ENCODE measurements around the gene ORC3. TPM values are rescaled to one million over a fixed set of nuclear protein-coding genes. Genes with fewer than 3 reads are reported as not detected.

Gene ORC3
- total and polyA plus RNA-seq, 10 of the 15 experiments (the other 5 are each of a cell fraction or from before 2014, with no cell fraction given) = 27.2 to 76.3 (median 54.6) TPM

- BruUV-seq (replicated peaks) = no TSS peak
- no peaks in the 10 kb centered on the region for H3K27me3 ChIP-seq (replicated peaks in 1 of 2; ENCODE audit: control insufficient read depth in 2 of 2, insufficient read depth in 2 of 2, low read length in 1 of 2)
- H3K4me1 ChIP-seq (ENCODE audit: control insufficient read depth, insufficient read depth, low read length) = no peaks in the 10 kb centered on the region
- H3K79me2 ChIP-seq (ENCODE audit: control insufficient read depth, insufficient read depth, low read length) = no peaks in the 10 kb centered on the region
- RAD21 ChIA-PET (ENCODE audit: unreplicated experiment) = no interaction called here
- SMC1A ChIA-PET (ENCODE audit: uncharacterized antibody, unreplicated experiment) = interaction anchor here (0.7 to 1.7 kb wide), 10 partner anchors 9 to 47 kb away, joined by 3 to 6 read pairs (median 3); no protein-coding TSS in a partner anchor
- no peak overlapping the region for H3K4me3 ChIP-seq
- CTCF ChIA-PET = interaction anchor here (0.9 to 1.6 kb wide), 3 partner anchors 9 to 19 kb away, joined by 3 to 4 read pairs (median 4); no protein-coding TSS in a partner anchor
- POLR2A ChIA-PET = interaction anchor here (0.7 kb wide), 1 partner anchor 120 kb away, joined by 4 read pairs; no protein-coding TSS in a partner anchor
- 97% methylated on average over 1 of the region's 1 CpG for WGBS (ENCODE audit: insufficient coverage, insufficient replicate concordance, low lambda C conversion rate, missing lambda C conversion rate)
- no peak overlapping the region for H3K4me2 ChIP-seq (ENCODE audit: control insufficient read depth, insufficient read depth)
- ATAC-seq = no peak
- no peak overlapping the region for H2AFZ ChIP-seq (ENCODE audit: control insufficient read depth, low read depth, low read length)
- no peak for DNase-seq (ENCODE audit: low read depth, low spot score)
- in situ Hi-C loops (cut with MboI) (no loop called here), intact Hi-C loops (cut with micrococcal nuclease; ENCODE audit: unreplicated experiment) (no loop called here)
- no peak overlapping the region for H3K9ac ChIP-seq (ENCODE audit: control insufficient read depth, insufficient read depth, low read length)
- no peak for TF ChIP-seq ZNF274 (IDR thresholded peaks at IDR 0.05; ENCODE audit: insufficient read depth, insufficient read length)
- no peak for TF ChIP-seq USF2 (IDR thresholded peaks at IDR 0.05; ENCODE audit: borderline replicate concordance, low read depth, low read length)
- TF ChIP-seq EZH2 (IDR thresholded peaks at IDR 0.05; ENCODE audit: borderline replicate concordance, control insufficient read depth, low read depth, low read length) = no peak
- TF ChIP-seq EGR1 (IDR thresholded peaks at IDR 0.05; ENCODE audit: borderline replicate concordance in 1 of 2, low read depth in 2 of 2, low read length in 2 of 2) = no peak
- no peak for TF ChIP-seq KAT2A (conservative IDR thresholded peaks at IDR 0.05; ENCODE audit: control insufficient read depth, low read depth, low read length)
- no peak for TF ChIP-seq ZNF24 (IDR thresholded peaks at IDR 0.05)
- no peak for TF ChIP-seq CREB1 (IDR thresholded peaks at IDR 0.05; ENCODE audit: low read depth)
- TF ChIP-seq CTCF (IDR thresholded peaks at IDR 0.05 in 2 of 3, conservative IDR thresholded peaks at IDR 0.05 in 1 of 3; ENCODE audit: control insufficient read depth in 2 of 3, extremely low read depth in 1 of 3, insufficient read depth in 1 of 3, low read depth in 3 of 3, low read length in 3 of 3) = no peak
- no peak for TF ChIP-seq EED (IDR thresholded peaks at IDR 0.05; ENCODE audit: low read depth)
- no peak for TF ChIP-seq CBX5 (IDR thresholded peaks at IDR 0.05; ENCODE audit: low read depth)
- no peak for TF ChIP-seq FOS (IDR thresholded peaks at IDR 0.05; ENCODE audit: borderline replicate concordance, extremely low read depth, insufficient read length)
- TF ChIP-seq YY1 (IDR thresholded peaks at IDR 0.05; ENCODE audit: low read depth, low read length) = no peak
- no peaks in the 10 kb centered on the region for H3K9me3 ChIP-seq (replicated peaks; ENCODE audit: control insufficient read depth, insufficient read depth, low read length)
- peaks cover 0 to 23% of the 10 kb centered on the region in 2 experiments; a peak in 3 of 4 replicates for H3K36me3 ChIP-seq (ENCODE audit: control insufficient read depth in 2 of 2, insufficient read depth in 2 of 2, low read length in 1 of 2)
- no peak for FAIRE-seq
- no peaks in the 10 kb centered on the region for H4K20me1 ChIP-seq (ENCODE audit: control insufficient read depth, insufficient read depth)
- no peak overlapping the region for H3K27ac ChIP-seq (ENCODE audit: control insufficient read depth, insufficient read depth)
Observed at GRCh38 chr6:87637106-87637505, 47.2 kb downstream of the ORC3 start.
